Measurements from ENCODE around the gene FBXL3.

Gene FBXL3

DNA sequence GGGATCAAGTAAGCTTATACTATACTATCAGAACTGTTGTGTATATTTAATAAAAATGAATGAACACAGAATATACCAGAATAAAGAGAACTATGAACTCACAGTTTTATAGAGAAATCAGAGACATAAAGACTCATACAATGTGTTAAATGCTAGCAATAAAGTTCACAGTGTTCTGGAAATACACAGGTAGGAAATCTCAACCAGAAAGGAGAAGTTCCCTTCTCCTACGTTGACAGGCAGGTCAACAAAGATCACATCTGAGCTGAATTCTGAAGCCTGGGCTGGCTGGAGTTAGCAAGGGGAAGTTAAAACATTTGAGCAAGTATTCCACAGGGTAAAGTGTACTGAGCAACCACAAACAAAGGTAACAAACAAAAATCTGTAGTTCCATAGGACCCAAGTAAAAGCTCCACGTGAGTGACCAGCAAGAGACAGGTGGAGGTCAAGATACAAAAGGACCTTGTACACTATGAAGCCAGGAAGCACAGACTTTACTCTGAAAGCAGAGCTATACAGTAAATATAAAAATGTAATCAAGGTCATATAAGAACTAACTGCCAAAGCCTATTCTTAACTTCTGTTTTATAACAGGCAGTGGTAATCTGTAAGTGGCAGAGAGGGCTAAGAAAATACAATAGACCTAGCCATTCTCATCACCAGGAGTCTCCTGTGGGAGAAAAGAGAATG is 13.0 kb downstream of the FBXL3 start:
- TF ChIP-seq POLR2AphosphoS5 (IDR thresholded peaks at IDR 0.05; ENCODE audit: low read depth, low read length) (no peak), FOXP2 (optimal IDR thresholded peaks at IDR 0.05; ENCODE audit: borderline replicate concordance, extremely low read depth, extremely low read length, insufficient read depth) (no peak), TAF1 (IDR thresholded peaks at IDR 0.05; ENCODE audit: borderline replicate concordance, insufficient read depth, low read length) (no peak), SIN3A (IDR thresholded peaks at IDR 0.05; ENCODE audit: borderline replicate concordance, insufficient read depth, low read length) (no peak)
- TF ChIP-seq, protein P1, sequence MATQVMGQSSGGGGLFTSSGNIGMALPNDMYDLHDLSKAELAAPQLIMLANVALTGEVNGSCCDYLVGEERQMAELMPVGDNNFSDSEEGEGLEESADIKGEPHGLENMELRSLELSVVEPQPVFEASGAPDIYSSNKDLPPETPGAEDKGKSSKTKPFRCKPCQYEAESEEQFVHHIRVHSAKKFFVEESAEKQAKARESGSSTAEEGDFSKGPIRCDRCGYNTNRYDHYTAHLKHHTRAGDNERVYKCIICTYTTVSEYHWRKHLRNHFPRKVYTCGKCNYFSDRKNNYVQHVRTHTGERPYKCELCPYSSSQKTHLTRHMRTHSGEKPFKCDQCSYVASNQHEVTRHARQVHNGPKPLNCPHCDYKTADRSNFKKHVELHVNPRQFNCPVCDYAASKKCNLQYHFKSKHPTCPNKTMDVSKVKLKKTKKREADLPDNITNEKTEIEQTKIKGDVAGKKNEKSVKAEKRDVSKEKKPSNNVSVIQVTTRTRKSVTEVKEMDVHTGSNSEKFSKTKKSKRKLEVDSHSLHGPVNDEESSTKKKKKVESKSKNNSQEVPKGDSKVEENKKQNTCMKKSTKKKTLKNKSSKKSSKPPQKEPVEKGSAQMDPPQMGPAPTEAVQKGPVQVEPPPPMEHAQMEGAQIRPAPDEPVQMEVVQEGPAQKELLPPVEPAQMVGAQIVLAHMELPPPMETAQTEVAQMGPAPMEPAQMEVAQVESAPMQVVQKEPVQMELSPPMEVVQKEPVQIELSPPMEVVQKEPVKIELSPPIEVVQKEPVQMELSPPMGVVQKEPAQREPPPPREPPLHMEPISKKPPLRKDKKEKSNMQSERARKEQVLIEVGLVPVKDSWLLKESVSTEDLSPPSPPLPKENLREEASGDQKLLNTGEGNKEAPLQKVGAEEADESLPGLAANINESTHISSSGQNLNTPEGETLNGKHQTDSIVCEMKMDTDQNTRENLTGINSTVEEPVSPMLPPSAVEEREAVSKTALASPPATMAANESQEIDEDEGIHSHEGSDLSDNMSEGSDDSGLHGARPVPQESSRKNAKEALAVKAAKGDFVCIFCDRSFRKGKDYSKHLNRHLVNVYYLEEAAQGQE (IDR thresholded peaks at IDR 0.05; ENCODE audit: insufficient read depth in 1 of 2, low read depth in 2 of 2, low read length in 2 of 2), result no peak

DNA sequence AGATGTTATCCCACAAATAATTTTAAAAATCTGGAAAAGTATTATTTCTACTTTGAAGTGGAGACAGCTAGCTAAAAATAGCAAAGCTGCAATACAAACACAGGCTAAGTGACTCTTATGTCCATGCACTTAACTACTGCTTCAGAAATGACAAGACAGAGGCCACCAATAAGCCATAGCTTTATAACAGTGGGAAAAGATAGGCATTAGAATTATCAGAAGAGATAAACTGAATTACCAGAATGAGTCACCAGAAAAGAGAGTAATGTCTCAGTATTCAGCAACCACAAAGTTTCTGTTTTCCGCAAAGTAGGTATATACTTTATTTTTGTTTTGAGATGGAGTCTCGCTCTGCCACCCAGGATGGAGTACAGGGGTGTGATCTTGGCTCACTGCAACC is 17.9 kb downstream of the FBXL3 start:
- no peak for TF ChIP-seq SIN3A (IDR thresholded peaks at IDR 0.05; ENCODE audit: borderline replicate concordance, insufficient read depth, low read length)
- no peak for TF ChIP-seq FOXP2 (optimal IDR thresholded peaks at IDR 0.05; ENCODE audit: borderline replicate concordance, extremely low read depth, extremely low read length, insufficient read depth)
- TF ChIP-seq TAF1 (IDR thresholded peaks at IDR 0.05; ENCODE audit: borderline replicate concordance, insufficient read depth, low read length), result no peak
- TF ChIP-seq, protein P1 (IDR thresholded peaks at IDR 0.05; ENCODE audit: insufficient read depth in 1 of 2, low read depth in 2 of 2, low read length in 2 of 2), result no peak
- no peak for TF ChIP-seq POLR2AphosphoS5 (IDR thresholded peaks at IDR 0.05; ENCODE audit: low read depth, low read length)

DNA sequence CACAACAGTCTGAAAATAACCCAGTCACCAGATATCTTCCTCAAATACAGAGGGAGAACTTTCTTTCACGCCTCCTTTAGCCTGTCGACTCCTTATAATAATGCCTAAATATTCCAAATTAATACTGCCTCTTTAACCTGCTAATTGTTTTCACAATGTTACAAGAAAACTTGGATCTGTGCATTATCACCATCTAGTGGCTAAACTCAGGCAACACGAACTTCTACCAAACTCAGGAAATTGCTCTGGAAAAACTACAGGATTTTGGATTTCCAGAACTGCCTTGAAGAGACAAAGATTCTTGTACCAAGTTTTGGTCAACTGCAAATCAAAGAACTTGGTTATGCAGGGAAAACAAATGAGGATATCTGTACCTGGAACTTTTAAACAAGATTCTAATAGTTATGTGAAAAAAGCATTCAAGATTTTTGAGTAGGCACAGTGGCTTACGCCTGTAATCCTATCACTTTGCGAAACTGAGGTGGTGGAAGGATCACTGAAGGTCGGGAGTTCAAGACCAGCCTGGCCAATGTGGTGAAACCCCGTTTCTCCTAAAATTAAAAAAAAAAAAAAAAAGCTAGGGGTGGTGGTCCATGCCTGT is 24.3 kb downstream of the FBXL3 start:
- TF ChIP-seq FOXP2 (optimal IDR thresholded peaks at IDR 0.05; ENCODE audit: borderline replicate concordance, extremely low read depth, extremely low read length, insufficient read depth) (no peak), SIN3A (IDR thresholded peaks at IDR 0.05; ENCODE audit: borderline replicate concordance, insufficient read depth, low read length) (no peak), TAF1 (IDR thresholded peaks at IDR 0.05; ENCODE audit: borderline replicate concordance, insufficient read depth, low read length) (no peak), POLR2AphosphoS5 (IDR thresholded peaks at IDR 0.05; ENCODE audit: low read depth, low read length) (no peak)
- TF ChIP-seq, protein P1 (IDR thresholded peaks at IDR 0.05; ENCODE audit: insufficient read depth in 1 of 2, low read depth in 2 of 2, low read length in 2 of 2), result no peak

DNA sequence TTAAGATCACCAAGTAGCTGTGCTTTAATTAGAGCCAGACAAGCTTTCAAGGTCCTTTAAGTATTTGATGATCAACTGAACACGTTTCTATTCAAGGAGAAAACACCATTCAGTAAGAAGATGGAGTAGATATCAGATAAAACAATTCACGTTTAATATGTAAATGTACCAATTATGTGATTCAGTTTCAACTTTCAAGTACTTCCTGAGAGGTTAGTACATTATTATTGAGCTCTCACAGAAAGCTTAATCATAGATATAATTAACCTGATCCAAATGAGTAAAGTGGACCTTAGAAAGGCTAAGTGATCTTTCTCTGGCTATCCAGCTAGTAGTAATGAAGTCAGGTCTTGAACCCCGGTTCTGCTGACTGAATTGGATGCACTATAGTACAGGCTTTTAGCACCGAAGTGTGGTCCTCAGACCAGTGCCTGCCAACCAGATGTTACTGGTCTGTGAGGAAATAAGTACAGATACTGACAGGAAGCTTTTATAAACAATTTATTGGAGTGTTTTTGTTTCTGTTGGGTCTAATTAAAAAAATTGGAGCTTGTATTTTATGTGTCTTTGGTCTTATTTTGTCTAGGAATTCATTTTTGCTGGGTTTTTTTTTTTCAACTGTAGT is 24.9 kb downstream of the FBXL3 start:
- TF ChIP-seq POLR2AphosphoS5 (IDR thresholded peaks at IDR 0.05; ENCODE audit: low read depth, low read length) (no peak), FOXP2 (optimal IDR thresholded peaks at IDR 0.05; ENCODE audit: borderline replicate concordance, extremely low read depth, extremely low read length, insufficient read depth) (no peak), TAF1 (IDR thresholded peaks at IDR 0.05; ENCODE audit: borderline replicate concordance, insufficient read depth, low read length) (no peak), SIN3A (IDR thresholded peaks at IDR 0.05; ENCODE audit: borderline replicate concordance, insufficient read depth, low read length) (no peak)
- TF ChIP-seq, protein P1 (IDR thresholded peaks at IDR 0.05; ENCODE audit: insufficient read depth in 1 of 2, low read depth in 2 of 2, low read length in 2 of 2), result no peak

Measured in PFSK-1 (cell line).